Measurements from ENCODE around the gene PRLHR.

- TF ChIP-seq, protein P1, sequence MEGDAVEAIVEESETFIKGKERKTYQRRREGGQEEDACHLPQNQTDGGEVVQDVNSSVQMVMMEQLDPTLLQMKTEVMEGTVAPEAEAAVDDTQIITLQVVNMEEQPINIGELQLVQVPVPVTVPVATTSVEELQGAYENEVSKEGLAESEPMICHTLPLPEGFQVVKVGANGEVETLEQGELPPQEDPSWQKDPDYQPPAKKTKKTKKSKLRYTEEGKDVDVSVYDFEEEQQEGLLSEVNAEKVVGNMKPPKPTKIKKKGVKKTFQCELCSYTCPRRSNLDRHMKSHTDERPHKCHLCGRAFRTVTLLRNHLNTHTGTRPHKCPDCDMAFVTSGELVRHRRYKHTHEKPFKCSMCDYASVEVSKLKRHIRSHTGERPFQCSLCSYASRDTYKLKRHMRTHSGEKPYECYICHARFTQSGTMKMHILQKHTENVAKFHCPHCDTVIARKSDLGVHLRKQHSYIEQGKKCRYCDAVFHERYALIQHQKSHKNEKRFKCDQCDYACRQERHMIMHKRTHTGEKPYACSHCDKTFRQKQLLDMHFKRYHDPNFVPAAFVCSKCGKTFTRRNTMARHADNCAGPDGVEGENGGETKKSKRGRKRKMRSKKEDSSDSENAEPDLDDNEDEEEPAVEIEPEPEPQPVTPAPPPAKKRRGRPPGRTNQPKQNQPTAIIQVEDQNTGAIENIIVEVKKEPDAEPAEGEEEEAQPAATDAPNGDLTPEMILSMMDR (conservative IDR thresholded peaks at IDR 0.05; ENCODE audit: low read depth, low read length): no peak
- no peak for TF ChIP-seq EZH2 (IDR thresholded peaks at IDR 0.05; ENCODE audit: borderline replicate concordance, low read depth, low read length, poor library complexity, severe bottlenecking)
These were observed 10.2 kb downstream of the PRLHR start for GRCh38 chr10:118585234-118585633.

Measured in A673 (cell line).